Effector memory CD4-positive, alpha-beta T cell (primary cell): ENCODE results near the gene NCAM1.

Experiments
- DNase-seq, 3 donors: peaks; one replicate each; pipeline ENCODE4 v3.0.0-alpha.2; 2020
- H3K27ac ChIP-seq: 2 replicates; pipeline ENCODE4 v1.7.0; 2013; ENCODE audit warnings: mild to moderate bottlenecking, low read length, moderate library complexity; ENCODE audit not compliant: insufficient read depth, poor library complexity, severe bottlenecking
- H3K27me3 ChIP-seq: replicated peaks from 2 replicates; pipeline ENCODE4 v1.7.0; 2013; ENCODE audit warnings: mild to moderate bottlenecking, low read length; ENCODE audit not compliant: insufficient read depth, control insufficient read depth, poor library complexity, severe bottlenecking
- H3K36me3 ChIP-seq: 2 replicates; pipeline ENCODE4 v1.7.0; 2013; ENCODE audit warnings: mild to moderate bottlenecking, low read length, moderate library complexity; ENCODE audit not compliant: control insufficient read depth, insufficient read depth
- H3K4me1 ChIP-seq: 2 replicates; pipeline ENCODE4 v1.7.0; 2013; ENCODE audit warnings: low read length, mild to moderate bottlenecking; ENCODE audit not compliant: control insufficient read depth, insufficient read depth, poor library complexity, severe bottlenecking
- H3K4me3 ChIP-seq: 2 replicates; pipeline ENCODE4 v1.7.0; 2013; ENCODE audit warnings: low read length, low read depth, mild to moderate bottlenecking; ENCODE audit not compliant: insufficient read depth, poor library complexity, severe bottlenecking
- H3K9me3 ChIP-seq: 2 replicates; pipeline ENCODE4 v1.7.0; 2013; ENCODE audit warnings: mild to moderate bottlenecking, low read length, moderate library complexity; ENCODE audit not compliant: control insufficient read depth

Gene NCAM1

DNA sequence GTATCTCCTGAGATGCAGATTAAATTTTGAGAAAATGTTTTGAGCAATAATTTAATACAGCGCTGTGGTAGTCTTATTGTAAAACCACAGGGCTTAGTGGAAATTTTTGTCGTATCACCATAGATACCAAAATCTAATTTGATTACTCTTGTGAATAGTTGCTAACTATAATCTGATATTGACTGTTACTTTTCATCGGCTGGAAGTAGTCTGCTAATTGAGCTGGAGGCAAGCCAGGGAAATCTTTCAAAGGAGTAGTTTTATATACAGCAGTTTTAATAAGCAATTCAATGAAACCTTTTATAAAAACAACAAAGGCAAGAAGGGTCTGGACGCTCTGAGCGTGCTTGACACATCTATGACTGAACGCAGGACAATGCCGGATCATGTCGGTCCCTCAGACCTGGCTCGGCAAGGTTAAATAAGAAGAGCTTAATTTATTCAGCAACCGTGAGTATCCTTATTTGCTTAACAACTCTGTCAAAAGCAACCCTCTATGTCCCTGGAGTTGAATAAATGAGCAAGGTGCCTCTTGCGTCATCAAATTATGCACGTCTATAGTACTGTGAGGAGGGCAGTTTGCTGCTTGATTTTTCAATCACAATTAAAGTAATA, 121.2 kb downstream of the NCAM1 start:
- Histone ChIP-seq H3K9me3 (no peaks in the 10 kb centered on the region), H3K27ac (no peak overlapping the region), H3K27me3 (no peaks in the 10 kb centered on the region), H3K36me3 (no peaks in the 10 kb centered on the region), H3K4me3 (no peak overlapping the region), H3K4me1 (no peaks in the 10 kb centered on the region)
- no peak for DNase-seq

- H3K27me3 ChIP-seq, result no peaks in the 10 kb centered on the region
- no peak overlapping the region for H3K27ac ChIP-seq
- H3K36me3 ChIP-seq, result no peaks in the 10 kb centered on the region
- H3K9me3 ChIP-seq, result no peaks in the 10 kb centered on the region
- no peak overlapping the region for H3K4me3 ChIP-seq
- H3K4me1 ChIP-seq, result no peaks in the 10 kb centered on the region
- no peak for DNase-seq
Observed at GRCh38 chr11:113083571-113083970, 122.4 kb downstream of the NCAM1 start.

GRCh38 chr11:113084297-113084696, 123.1 kb downstream of the NCAM1 start:
- no peaks in the 10 kb centered on the region for H3K4me1 ChIP-seq
- H3K27me3 ChIP-seq, result no peaks in the 10 kb centered on the region
- no peaks in the 10 kb centered on the region for H3K36me3 ChIP-seq
- H3K4me3 ChIP-seq, result no peak overlapping the region
- H3K9me3 ChIP-seq, result no peaks in the 10 kb centered on the region
- no peak overlapping the region for H3K27ac ChIP-seq
- no peak for DNase-seq

- no peak overlapping the region for H3K27ac ChIP-seq
- H3K4me1 ChIP-seq, result no peaks in the 10 kb centered on the region
- DNase-seq, result no peak
- H3K4me3 ChIP-seq, result no peak overlapping the region
- no peaks in the 10 kb centered on the region for H3K27me3 ChIP-seq
- no peaks in the 10 kb centered on the region for H3K9me3 ChIP-seq
- H3K36me3 ChIP-seq, result no peaks in the 10 kb centered on the region
Observed at GRCh38 chr11:113085446-113085845, 124.2 kb downstream of the NCAM1 start.

GRCh38 chr11:113087706-113088105, 126.5 kb downstream of the NCAM1 start:
- H3K4me3 ChIP-seq, result no peak overlapping the region
- H3K36me3 ChIP-seq, result no peaks in the 10 kb centered on the region
- no peak for DNase-seq

DNA sequence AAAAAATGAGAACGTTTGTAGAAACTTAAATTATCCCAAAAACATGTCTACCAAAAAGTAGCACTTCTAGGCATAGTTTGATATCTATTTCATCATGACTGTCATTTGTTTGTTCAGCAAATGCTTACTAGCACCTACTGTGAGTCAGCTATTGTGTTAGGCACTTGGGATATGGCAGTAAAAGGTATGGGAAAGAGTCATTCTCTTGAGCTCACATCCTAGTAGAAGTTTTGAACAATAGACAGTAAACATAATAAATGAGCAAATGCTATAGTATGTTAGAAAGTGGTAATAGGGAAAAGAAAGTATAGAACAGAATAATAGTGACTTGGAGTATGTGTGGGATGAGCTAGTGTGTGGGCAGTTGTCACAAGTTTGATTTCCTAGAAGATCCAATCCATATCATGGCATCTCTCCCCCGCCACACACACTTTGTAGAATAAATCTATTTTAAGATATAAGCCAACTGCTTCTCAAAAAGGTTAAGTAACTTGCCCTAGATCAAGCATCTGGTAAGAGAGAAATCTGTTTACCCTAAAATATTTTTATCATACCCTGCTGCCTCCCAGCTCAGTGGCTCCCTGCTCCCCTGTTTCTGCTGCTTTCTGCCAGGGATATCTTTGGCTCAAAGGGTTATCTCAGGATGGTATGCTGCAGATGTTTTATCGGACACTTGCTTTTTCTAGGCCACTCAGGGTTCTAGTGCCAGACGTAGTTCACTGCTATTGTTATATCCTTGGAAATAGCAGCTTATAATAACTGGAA, 129.7 kb downstream of the NCAM1 start:
- no peak overlapping the region for H3K27ac ChIP-seq
- no peak for DNase-seq
- H3K36me3 ChIP-seq, result no peaks in the 10 kb centered on the region
- H3K27me3 ChIP-seq, result no peaks in the 10 kb centered on the region
- no peaks in the 10 kb centered on the region for H3K9me3 ChIP-seq
- no peaks in the 10 kb centered on the region for H3K4me1 ChIP-seq
- H3K4me3 ChIP-seq, result no peak overlapping the region

More at GRCh38 chr11:113087706-113088105, 126.5 kb downstream of the NCAM1 start:
- Histone ChIP-seq H3K27ac (no peak overlapping the region), H3K9me3 (no peaks in the 10 kb centered on the region), H3K4me1 (no peaks in the 10 kb centered on the region), H3K27me3 (no peaks in the 10 kb centered on the region)

GRCh38 chr11:113091481-113091780, 130.2 kb downstream of the NCAM1 start:
- no peak for DNase-seq
- H3K27me3 ChIP-seq, result no peaks in the 10 kb centered on the region
- no peak overlapping the region for H3K27ac ChIP-seq
- H3K36me3 ChIP-seq, result no peaks in the 10 kb centered on the region
- no peaks in the 10 kb centered on the region for H3K4me1 ChIP-seq
- H3K4me3 ChIP-seq, result no peak overlapping the region
- no peaks in the 10 kb centered on the region for H3K9me3 ChIP-seq

DNA sequence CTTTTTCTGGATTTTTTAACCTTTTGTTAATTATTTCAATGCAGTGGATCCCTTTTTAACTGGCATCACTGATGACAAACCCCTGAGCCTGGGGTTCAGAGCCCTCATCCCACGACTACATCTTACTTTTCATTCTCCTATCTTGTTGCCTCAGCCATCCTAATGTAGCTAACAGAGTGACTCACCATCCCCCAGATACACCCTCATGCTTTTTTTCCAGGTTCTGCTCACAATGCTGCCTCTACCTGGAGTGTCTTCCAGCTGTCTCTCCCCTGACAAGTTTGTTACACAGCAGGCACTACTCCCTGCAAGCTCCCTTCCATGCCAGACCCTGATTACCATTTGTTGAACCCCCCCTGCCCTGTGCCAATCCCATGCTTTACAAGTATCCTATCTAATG, 135.4 kb downstream of the NCAM1 start:
- H3K36me3 ChIP-seq, result no peaks in the 10 kb centered on the region
- no peak for DNase-seq
- no peak overlapping the region for H3K27ac ChIP-seq
- no peaks in the 10 kb centered on the region for H3K9me3 ChIP-seq
- H3K4me1 ChIP-seq, result no peaks in the 10 kb centered on the region
- H3K27me3 ChIP-seq, result no peaks in the 10 kb centered on the region
- no peak overlapping the region for H3K4me3 ChIP-seq

GRCh38 chr11:113103932-113104690, 142.9 kb downstream of the NCAM1 start:
- H3K36me3 ChIP-seq, result no peaks in the 10 kb centered on the region
- DNase-seq, result no peak
- no peaks in the 10 kb centered on the region for H3K27me3 ChIP-seq
- no peak overlapping the region for H3K4me3 ChIP-seq
- no peaks in the 10 kb centered on the region for H3K4me1 ChIP-seq
- no peaks in the 10 kb centered on the region for H3K9me3 ChIP-seq
- no peak overlapping the region for H3K27ac ChIP-seq

DNA sequence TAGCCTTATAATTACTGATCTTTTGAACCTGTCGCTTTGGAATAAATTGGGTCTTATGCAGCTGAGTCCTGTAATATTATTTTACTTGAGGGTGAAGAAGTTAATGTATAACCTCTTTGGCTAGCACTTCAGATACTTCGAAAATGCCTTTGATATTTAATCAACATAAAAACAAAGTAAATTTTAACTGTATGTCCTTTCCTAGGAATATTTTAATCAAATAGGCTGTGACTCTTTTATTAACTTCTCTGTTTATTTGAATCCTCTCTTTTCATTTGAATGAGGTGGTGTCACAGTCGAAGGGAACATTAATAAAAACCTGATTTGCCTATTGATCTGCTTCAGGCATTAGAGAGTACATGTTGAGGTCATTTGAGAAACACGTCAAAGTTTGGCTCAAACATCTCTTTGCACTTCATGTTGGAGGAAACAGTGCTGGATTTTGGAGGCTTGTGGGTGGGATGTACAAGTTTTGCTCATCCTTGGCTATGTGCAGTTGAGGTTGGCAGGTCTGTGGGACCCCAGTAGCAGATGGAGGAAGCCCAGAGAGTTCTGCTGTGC, 143.6 kb downstream of the NCAM1 start:
- no peak for DNase-seq
- no peaks in the 10 kb centered on the region for H3K4me1 ChIP-seq
- H3K9me3 ChIP-seq, result no peaks in the 10 kb centered on the region
- no peaks in the 10 kb centered on the region for H3K27me3 ChIP-seq
- H3K4me3 ChIP-seq, result no peak overlapping the region
- no peaks in the 10 kb centered on the region for H3K36me3 ChIP-seq
- H3K27ac ChIP-seq, result no peak overlapping the region
